Left colon (tissue), 2 donors: ENCODE data around the gene TEX2. TPM values are rescaled to one million over a fixed set of nuclear protein-coding genes. Genes with fewer than 3 reads are reported as not detected.
"Not testable (repeated sequence)": the region's sequence is repeated elsewhere in the genome, so short reads cannot be mapped to it uniquely, and the experiment has no call there.

Experiments used
- ATAC-seq: fragments of 200-7000 bp; cut with Tn5 transposase; one replicate; pipeline ENCODE4 v1.9.1; 2020; ENCODE audit warnings: mild to moderate bottlenecking, moderate library complexity
- DNase-seq, 2 donors: peaks; one replicate each; pipeline ENCODE4 v3.0.0-alpha.2; 2020
- intact Hi-C, 2 donors: fragments of 100-400 bp; cut with DNase I in 1 of 2; cut with micrococcal nuclease in 1 of 2; formaldehyde crosslinking; loops; one replicate each; pipeline versions ENCODE4 v1.11.2 to v1.14.0; 2022; cut with DNase I, micrococcal nuclease
- total RNA-seq, 2 donors: library from RNA; stranded (reverse); fragmentation: NEBNext Ultra II Directional; extraction: Animal tissue kit (Norgen Biotek cat#: 25700); gene quantifications; one replicate each; pipeline ENCODE4 v1.2.1, GENCODE V29; 2021
- donor health status: DM: no; HTN: no; CAD: no.
- donor health status: DM: yes; HTN: yes; CAD: no.

TEX2 gene
- total RNA-seq, 2 donors from 2014 or later: 32.9 to 36.4 TPM

GRCh38 chr17:64198331-64199090, 64.5 kb downstream of the TEX2 start:
- intact Hi-C loops: no loop called here
- no peak for DNase-seq
- no peak for ATAC-seq

GRCh38 chr17:64196601-64197000, 66.5 kb downstream of the TEX2 start:
- ATAC-seq (no peak), DNase-seq (no peak)
- intact Hi-C loops: no loop called here

GRCh38 chr17:64193561-64193960, 69.5 kb downstream of the TEX2 start:
- ATAC-seq: no peak
- intact Hi-C loops: no loop called here
- DNase-seq: no peak

- intact Hi-C loops: no loop called here
- DNase-seq (no peak), ATAC-seq (no peak)
Measured at GRCh38 chr17:64192589-64192988, 70.5 kb downstream of the TEX2 start.

GRCh38 chr17:64190472-64190871, 72.6 kb downstream of the TEX2 start:
- ATAC-seq (no peak), DNase-seq (no peak)
- intact Hi-C loops: no loop called here

- no peak for ATAC-seq
- intact Hi-C loops: no loop called here
- no peak for DNase-seq
Measured at GRCh38 chr17:64188088-64188487, 75.0 kb downstream of the TEX2 start.

GRCh38 chr17:64187093-64187895, 75.8 kb downstream of the TEX2 start:
- intact Hi-C loops: no loop called here
- no peak for ATAC-seq
- no peak for DNase-seq

GRCh38 chr17:64186171-64187092, 76.6 kb downstream of the TEX2 start:
- ATAC-seq: no peak
- DNase-seq: no peak
- intact Hi-C loops: no loop called here

- DNase-seq, ATAC-seq, intact Hi-C loops: not testable (repeated sequence)
Measured at GRCh38 chr17:64185557-64185956, 77.5 kb downstream of the TEX2 start.

- intact Hi-C loops: no loop called here
Measured at GRCh38 chr17:64185101-64185500, 78.0 kb downstream of the TEX2 start.

GRCh38 chr17:64183815-64184214, 79.2 kb downstream of the TEX2 start:
- intact Hi-C loops: no loop called here
- no peak for DNase-seq
- ATAC-seq: no peak

More at GRCh38 chr17:64185101-64185500, 78.0 kb downstream of the TEX2 start:
- ATAC-seq (no peak), DNase-seq (no peak)

GRCh38 chr17:64182325-64183012, 80.6 kb downstream of the TEX2 start:
- intact Hi-C loops: no loop called here
- ATAC-seq (no peak), DNase-seq (no peak)

- ATAC-seq: no peak
- intact Hi-C loops: no loop called here
- no peak for DNase-seq
Measured at GRCh38 chr17:64180089-64181073, 82.7 kb downstream of the TEX2 start.

- intact Hi-C loops, ATAC-seq, DNase-seq: not testable (repeated sequence)
Measured at GRCh38 chr17:64179024-64179423, 84.0 kb downstream of the TEX2 start.

- ATAC-seq (no peak), DNase-seq (no peak)
- intact Hi-C loops: no loop called here
Measured at GRCh38 chr17:64178011-64178825, 84.8 kb downstream of the TEX2 start.

GRCh38 chr17:64177311-64178010, 85.6 kb downstream of the TEX2 start:
- intact Hi-C loops: no loop called here
- no peak for ATAC-seq

More at GRCh38 chr17:64177311-64178010, 85.6 kb downstream of the TEX2 start:
- no peak for DNase-seq
